K562 (cell line): Measurements from ENCODE around the gene S100A4. TPM values are rescaled to one million over a fixed set of nuclear protein-coding genes. Genes with fewer than 3 reads are reported as not detected.
A peak's percentile ranks its signal among the peaks of the same experiment; 100 is the strongest.

Experiments
- ATAC-seq: fragments of 200-7000 bp; cut with Tn5 transposase; 3 replicates; pipeline ENCODE4 v1.9.1; 2020; ENCODE audit warnings: moderate library complexity
- BruUV-seq: library from RNA; stranded (reverse); fragments of 400-500 nt; replicated peaks from 2 replicates; lab custom pipeline; 2021; lab: Mats Ljungman, UMichigan
- CTCF ChIA-PET: fragments of 300-600 bp; formaldehyde crosslinking; extraction: SDS; loops from one replicate; lab custom pipeline; 2021; ENCODE audit warnings: low intra/inter-chr PET ratio; lab: Yijun Ruan, JAX
- POLR2A ChIA-PET: fragments of 300-600, 350-650 bp; sonication (Branson Sonifier 250); formaldehyde crosslinking; extraction: SDS; loops from one replicate; lab custom pipeline; 2021; ENCODE audit warnings: antibody characterized with exemption, inconsistent platforms; lab: Yijun Ruan, JAX
- DNase-seq, 4 experiments: peaks; one replicate each; pipeline versions ENCODE4 v3.0.0 to v3.0.0-alpha.2; 2011 to 2018; ENCODE audit warnings: low spot score in 3 of 4, mixed read lengths in 3 of 4; ENCODE audit errors: extremely low read depth in 1 of 4
- FAIRE-seq: peaks from 2 replicates; lab custom pipeline; 2011; peaks lifted over from hg19 to GRCh38; lab: Jason Lieb, UNC
- H2AFZ ChIP-seq: 2 replicates; pipeline ENCODE4 v1.6.0; 2011; ENCODE audit warnings: low read depth, low read length, control low read depth, inconsistent platforms
- H3K27ac ChIP-seq: fragments of 200-600 bp; 3 replicates; pipeline ENCODE4 v1.8.0; 2011; ENCODE audit warnings: low read depth, mild to moderate bottlenecking, control low read depth, inconsistent platforms, low read length, moderate library complexity, mixed read lengths; ENCODE audit errors: extremely low read depth
- H3K27me3 ChIP-seq, 2 experiments: fragments of 300-600 bp in 1 of 2; 2 replicates in 1 of 2; 3 replicates in 1 of 2; pipeline versions ENCODE4 v1.6.0 to v1.8.0; 2011; ENCODE audit warnings: inconsistent platforms in 2 of 2, low read length in 2 of 2, mild to moderate bottlenecking in 1 of 2, mixed read lengths in 1 of 2, moderate library complexity in 1 of 2; ENCODE audit not compliant: control insufficient read depth in 2 of 2, insufficient read depth in 2 of 2
- H3K36me3 ChIP-seq: fragments of 300-600 bp; 3 replicates; pipeline ENCODE4 v1.8.0; 2011; ENCODE audit warnings: mild to moderate bottlenecking, low read length, inconsistent platforms; ENCODE audit not compliant: control insufficient read depth, insufficient read depth
- H3K4me1 ChIP-seq, 2 experiments: fragments of 200-600 bp in 1 of 2; replicated peaks in 1 of 2; 2 replicates in 1 of 2; 3 replicates in 1 of 2; pipeline versions ENCODE4 v1.5.1 to v1.8.0; 2011; ENCODE audit warnings: inconsistent platforms in 2 of 2, low read length in 2 of 2, mild to moderate bottlenecking in 1 of 2, mixed read lengths in 1 of 2, moderate library complexity in 1 of 2; ENCODE audit not compliant: control insufficient read depth in 2 of 2, insufficient read depth in 2 of 2
- H3K4me2 ChIP-seq: 2 replicates; pipeline ENCODE4 v1.6.1; 2011; ENCODE audit warnings: low read length, control low read depth, inconsistent platforms, mixed read lengths; ENCODE audit not compliant: insufficient read depth
- H3K4me3 ChIP-seq: fragments of 200-600 bp; sonication (generic), shearing (Covaris generic); 2 replicates; pipeline ENCODE4 v1.5.1; 2016; ENCODE audit warnings: control low read depth, inconsistent platforms
- H3K79me2 ChIP-seq: fragments of 200-600 bp; 3 replicates; pipeline ENCODE4 v1.8.0; 2011; ENCODE audit warnings: low read length, inconsistent platforms; ENCODE audit not compliant: control insufficient read depth, insufficient read depth
- H3K9ac ChIP-seq, 2 experiments: 2 replicates each; pipeline versions ENCODE4 v1.6.0 to v1.6.1; 2011; ENCODE audit warnings: low read depth in 2 of 2, low read length in 2 of 2, control low read depth in 1 of 2, inconsistent platforms in 1 of 2, mild to moderate bottlenecking in 1 of 2, mixed read lengths in 1 of 2; ENCODE audit not compliant: insufficient read depth in 1 of 2
- H3K9me1 ChIP-seq: one replicate; pipeline ENCODE4 v1.6.0; 2011; ENCODE audit warnings: inconsistent platforms, mild to moderate bottlenecking, low read length, moderate library complexity; ENCODE audit not compliant: control insufficient read depth, insufficient read depth
- H3K9me3 ChIP-seq: replicated peaks from 2 replicates; pipeline ENCODE4 v1.5.1; 2011; ENCODE audit warnings: low read depth, low read length, inconsistent platforms; ENCODE audit not compliant: control insufficient read depth, insufficient read depth
- H4K20me1 ChIP-seq: replicated peaks from 2 replicates; pipeline ENCODE4 v1.6.1; 2011; ENCODE audit warnings: low read length, inconsistent platforms, mixed read lengths; ENCODE audit not compliant: control insufficient read depth, insufficient read depth
- POLR3G ChIP-seq: IDR thresholded peaks from 2 replicates; pipeline ENCODE4 v1.6.1; 2011; ENCODE audit not compliant: insufficient read length, insufficient replicate concordance; ENCODE audit errors: extremely low read depth
- ZBTB33 ChIP-seq: sonication (generic); formaldehyde crosslinking; IDR thresholded peaks from 2 replicates; pipeline ENCODE4 v1.8.1; 2023; ENCODE audit warnings: mild to moderate bottlenecking, missing genetic modification reagents
- WGBS: fragments of 100-300 bp; shearing (Covaris generic); methylation state at CpG from one replicate; pipeline ENCODE4 v1.1.6; 2016; ENCODE audit warnings: low coverage, mixed read lengths; ENCODE audit not compliant: insufficient coverage; ENCODE audit errors: missing lambda C conversion rate; 5-methylcytosine and 5-hydroxymethylcytosine counted together
- in situ Hi-C: fragments of 300-500 bp; cut with MboI; formaldehyde crosslinking; loops from 4 replicates; pipeline ENCODE4 v1.15.0; 2018; ENCODE audit warnings: inconsistent platforms, mixed read lengths
- intact Hi-C: fragments of 100-400 bp; cut with micrococcal nuclease; formaldehyde crosslinking; loops from 2 replicates; pipeline ENCODE4 v1.14.2; 2022
- polyA plus RNA-seq, 8 experiments: library from polyadenylated mRNA; depleted of rRNA in 4 of 8; stranded (reverse) in 5 of 8; unstranded in 3 of 8; fragments of >200 nt; fragmentation: Nextera tagmentation in 2 of 8; fragmentation: Illumina TruSeq in 1 of 8; extraction: Ambion mirVana in 2 of 8; extraction: Trizol in 1 of 8; gene quantifications; 2 replicates each; pipeline versions ENCODE4 v1.2.1 to v1.2.3, GENCODE V29; 2011 to 2014; ENCODE audit warnings: inconsistent platforms in 1 of 8, missing spikeins in 1 of 8
- total RNA-seq, 7 experiments: library from RNA; depleted of rRNA in 6 of 7; stranded (reverse); fragments of >200 nt in 6 of 7; fragmentation: Illumina TruSeq in 2 of 7; extraction: Trizol in 2 of 7; gene quantifications; 2 replicates each; pipeline versions ENCODE4 v1.2.1 to v1.2.3, GENCODE V29; 2011 to 2021; ENCODE audit warnings: low replicate concordance in 1 of 7

S100A4 gene
- total and polyA plus RNA-seq, 9 of the 15 experiments (the other 6 are each of a cell fraction or from before 2014, with no cell fraction given), result 3.7 to 20.1 (median 11.2) TPM

GRCh38 chr1:153550827-153551500 lies 5.4 kb upstream of the S100A4 start:
- TF ChIP-seq ZBTB33 (CRISPR knock-in tag) (peak; percentile 34; the same call in 1 of the 2 replicates), POLR3G (no peak)
- FAIRE-seq, result no peak
- no peak overlapping the region for H3K4me3 ChIP-seq
- no peaks in the 10 kb centered on the region for H3K79me2 ChIP-seq
- ATAC-seq, result no peak
- ChIA-PET POLR2A (interaction anchor here (0.6 to 1.4 kb wide), 6 partner anchors 9 to 42 kb away, joined by 3 to 8 read pairs (median 3); no protein-coding TSS in a partner anchor), CTCF (interaction anchor here (0.6 kb wide), 1 partner anchor 18 kb away, joined by 3 read pairs; no protein-coding TSS in a partner anchor)
- no peak overlapping the region for H3K4me2 ChIP-seq
- H4K20me1 ChIP-seq, result no peaks in the 10 kb centered on the region
- H3K9me1 ChIP-seq, result no peaks in the 10 kb centered on the region
- H3K27ac ChIP-seq, result no peak overlapping the region
- H3K4me1 ChIP-seq, result peaks cover 37 to 45% of the 10 kb centered on the region in 2 experiments; a peak in 4 of 5 replicates
- no peak for DNase-seq
- no peaks in the 10 kb centered on the region for H3K36me3 ChIP-seq
- H3K9ac ChIP-seq, result peak overlapping the region in 1 of 2 experiments; percentile 50; a peak in 2 of 4 replicates
- BruUV-seq, result no TSS peak
- intact Hi-C loops, result no loop called here
- in situ Hi-C loops, result no loop called here
- 45% methylated on average over 10 of the region's 10 CpGs for WGBS
- H3K27me3 ChIP-seq, result no peaks in the 10 kb centered on the region
- H2AFZ ChIP-seq, result peak overlapping the region; percentile 63
- no peaks in the 10 kb centered on the region for H3K9me3 ChIP-seq
